HCT116 (cell line): ENCODE results near the gene MYCN. TPM values are rescaled to one million over a fixed set of nuclear protein-coding genes. Genes with fewer than 3 reads are reported as not detected.

Source experiments
- ATAC-seq: fragments of 200-7000 bp; cut with Tn5 transposase; 2 replicates; pipeline ENCODE4 v1.9.1; 2020; ENCODE audit warnings: mild to moderate bottlenecking, moderate library complexity
- BruUV-seq: library from RNA; stranded (reverse); fragments of 400-500 nt; replicated peaks from 2 replicates; lab custom pipeline; 2021; lab: Mats Ljungman, UMichigan
- CTCF ChIA-PET: fragments of 300-600 bp; sonication (Branson Sonifier 250); formaldehyde crosslinking; loops from one replicate; lab custom pipeline; 2021; ENCODE audit warnings: antibody characterized with exemption; lab: Charles Lee
- POLR2A ChIA-PET: fragments of 300-600, 350-600 bp; sonication (Branson Sonifier 250); formaldehyde crosslinking; loops from one replicate; lab custom pipeline; 2021; ENCODE audit warnings: antibody characterized with exemption; lab: Charles Lee
- RAD21 ChIA-PET, 2 experiments: fragments of 300-600 bp; sonication (Branson Sonifier 250); formaldehyde crosslinking; loops; one replicate each; lab custom pipeline; 2023; ENCODE audit warnings: low total read pairs in 2 of 2; ENCODE audit not compliant: uncharacterized antibody in 2 of 2, unreplicated experiment in 2 of 2, low non-redundant PET in 1 of 2; lab: Charles Lee
- DNase-seq: peaks from one replicate; pipeline ENCODE4 v3.0.0-alpha.2; 2010; ENCODE audit warnings: low read depth, low spot score
- H2AFZ ChIP-seq: fragments of 200-600 bp; shearing (Covaris generic), sonication (generic); 2 replicates; pipeline ENCODE4 v1.6.1; 2017; ENCODE audit warnings: low read depth, mixed run types, mixed read lengths, antibody characterized with exemption, low read length; ENCODE audit not compliant: poor library complexity, severe bottlenecking
- H3K27ac ChIP-seq: 2 replicates; pipeline ENCODE4 v1.5.1; 2012; ENCODE audit warnings: low read depth, low read length
- H3K27me3 ChIP-seq: fragments of 200-600 bp; sonication (generic); 2 replicates; pipeline ENCODE4 v1.6.1; 2016; ENCODE audit warnings: mixed run types, low read length, mixed read lengths; ENCODE audit not compliant: insufficient read depth
- H3K36me3 ChIP-seq, 2 experiments: fragments of 200-500 bp in 1 of 2; fragments of 200-600 bp in 1 of 2; sonication (Bioruptor generic) in 1 of 2; sonication (generic) in 1 of 2; 2 replicates each; pipeline versions ENCODE4 v1.5.1 to v1.6.1; 2014 to 2016; ENCODE audit warnings: low read length in 2 of 2, inconsistent platforms in 1 of 2, mixed read lengths in 1 of 2, mixed run types in 1 of 2; ENCODE audit not compliant: insufficient read depth in 2 of 2, control insufficient read depth in 1 of 2
- H3K4me1 ChIP-seq, 2 experiments: fragments of 200-600 bp in 1 of 2; sonication (generic) in 1 of 2; 2 replicates each; pipeline versions ENCODE4 v1.5.1 to v1.6.1; 2012 to 2017; ENCODE audit warnings: low read length in 2 of 2, inconsistent platforms in 1 of 2, mild to moderate bottlenecking in 1 of 2, mixed read lengths in 1 of 2, mixed run types in 1 of 2, moderate library complexity in 1 of 2; ENCODE audit not compliant: insufficient read depth in 2 of 2, control insufficient read depth in 1 of 2
- H3K4me2 ChIP-seq: fragments of 200-600 bp; sonication (generic); 2 replicates; pipeline ENCODE4 v1.6.1; 2017; ENCODE audit warnings: mixed run types, low read length, mixed read lengths
- H3K4me3 ChIP-seq, 2 experiments: fragments of 200-600 bp in 1 of 2; sonication (generic) in 1 of 2; replicated peaks in 1 of 2; 2 replicates each; pipeline ENCODE4 v1.5.1; 2011 to 2016; ENCODE audit warnings: low read length in 2 of 2, control low read depth in 1 of 2, low read depth in 1 of 2, mild to moderate bottlenecking in 1 of 2, mixed read lengths in 1 of 2, mixed run types in 1 of 2
- H3K79me2 ChIP-seq: fragments of 200-600 bp; sonication (generic); 2 replicates; pipeline ENCODE4 v1.6.1; 2017; ENCODE audit warnings: mild to moderate bottlenecking, mixed run types, low read length, moderate library complexity, mixed read lengths; ENCODE audit not compliant: insufficient read depth
- H3K9ac ChIP-seq: fragments of 200-600 bp; sonication (generic); 2 replicates; pipeline ENCODE4 v1.6.1; 2016; ENCODE audit warnings: low read length, mixed read lengths
- H3K9me2 ChIP-seq: fragments of 200-600 bp; sonication (generic), shearing (Covaris generic); 2 replicates; pipeline ENCODE4 v1.6.1; 2017; ENCODE audit warnings: mixed run types, mild to moderate bottlenecking, moderate library complexity; ENCODE audit not compliant: insufficient read depth
- H3K9me3 ChIP-seq, 2 experiments: fragments of 200-500 bp in 1 of 2; fragments of 200-600 bp in 1 of 2; sonication (Bioruptor generic) in 1 of 2; sonication (generic) in 1 of 2; 2 replicates each; pipeline ENCODE4 v1.6.1; 2014 to 2017; ENCODE audit warnings: low read length in 2 of 2, mixed read lengths in 2 of 2, inconsistent platforms in 1 of 2, low read depth in 1 of 2, mild to moderate bottlenecking in 1 of 2, mixed run types in 1 of 2, moderate library complexity in 1 of 2; ENCODE audit not compliant: control insufficient read depth in 1 of 2, insufficient read depth in 1 of 2
- H4K20me1 ChIP-seq: fragments of 200-600 bp; sonication (generic), shearing (Covaris generic); 2 replicates; pipeline ENCODE4 v1.6.1; 2017; ENCODE audit warnings: mixed run types, mild to moderate bottlenecking, moderate library complexity; ENCODE audit not compliant: insufficient read depth
- CEBPB ChIP-seq: IDR thresholded peaks from 2 replicates; pipeline ENCODE4 v1.6.1; 2012; ENCODE audit warnings: low read depth
- EZH2 ChIP-seq: fragments of 200-600 bp; sonication (generic); IDR thresholded peaks from 2 replicates; pipeline ENCODE4 v1.6.1; 2017; ENCODE audit warnings: antibody characterized with exemption, mixed run types
- JUND ChIP-seq: IDR thresholded peaks from 2 replicates; pipeline ENCODE4 v1.6.1; 2012
- POLR2AphosphoS5 ChIP-seq: IDR thresholded peaks from 2 replicates; pipeline ENCODE4 v1.6.1; 2011; ENCODE audit warnings: mild to moderate bottlenecking, low read depth, low read length, moderate library complexity
- intact Hi-C: fragments of 100-400 bp; cut with micrococcal nuclease; formaldehyde crosslinking; loops from 2 replicates; pipeline ENCODE4 v1.10.0; 2022
- total RNA-seq: library from RNA; stranded (reverse); gene quantifications from one replicate; pipeline ENCODE4 v1.2.1, GENCODE V29; 2021; ENCODE audit not compliant: unreplicated experiment
- TF ChIP-seq, protein P1 (sequence below): IDR thresholded peaks from 2 replicates; pipeline ENCODE4 v1.6.1; 2012
- TF ChIP-seq, protein P2 (sequence below): IDR thresholded peaks from 2 replicates; pipeline ENCODE4 v1.6.1; 2012; ENCODE audit warnings: low read depth

The MYCN gene
- total RNA-seq, 1 experiment from 2014 or later, result not detected

DNA sequence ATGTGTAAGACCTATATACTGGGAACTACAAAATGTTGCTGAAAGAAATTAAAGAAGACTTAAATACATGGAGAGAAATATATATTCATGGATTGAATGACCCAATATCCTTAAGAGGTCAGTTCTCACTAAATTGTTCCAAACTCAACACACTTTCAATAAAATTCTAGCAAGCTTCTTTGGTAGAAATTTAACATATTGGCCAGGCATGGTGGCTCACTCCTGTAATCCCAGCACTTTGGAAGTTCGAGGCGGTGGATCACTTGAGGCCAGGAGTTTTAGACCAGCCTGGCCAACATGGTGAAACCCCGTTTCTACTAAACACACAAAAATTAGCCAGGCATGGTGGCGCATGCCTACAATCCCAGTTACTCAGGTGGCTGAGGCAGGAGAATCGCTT, 33.6 kb upstream of the MYCN start:
- H3K4me2 ChIP-seq, result no peak overlapping the region
- H3K4me1 ChIP-seq, result peaks cover 0 to 4% of the 10 kb centered on the region in 2 experiments; a peak in 1 of 4 replicates
- no peaks in the 10 kb centered on the region for H4K20me1 ChIP-seq
- ATAC-seq, result no peak
- no peaks in the 10 kb centered on the region for H3K9me2 ChIP-seq
- intact Hi-C loops, result no loop called here
- no peaks in the 10 kb centered on the region for H3K79me2 ChIP-seq
- no peak overlapping the region for H3K4me3 ChIP-seq
- no peak overlapping the region for H2AFZ ChIP-seq
- H3K36me3 ChIP-seq, result no peaks in the 10 kb centered on the region
- ChIA-PET RAD21 (no interaction called here), POLR2A (no interaction called here), CTCF (no interaction called here)
- no peak for DNase-seq
- H3K27me3 ChIP-seq, result no peaks in the 10 kb centered on the region
- H3K9ac ChIP-seq, result no peak overlapping the region
- TF ChIP-seq, protein P1, sequence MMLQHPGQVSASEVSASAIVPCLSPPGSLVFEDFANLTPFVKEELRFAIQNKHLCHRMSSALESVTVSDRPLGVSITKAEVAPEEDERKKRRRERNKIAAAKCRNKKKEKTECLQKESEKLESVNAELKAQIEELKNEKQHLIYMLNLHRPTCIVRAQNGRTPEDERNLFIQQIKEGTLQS, result no peak
- TF ChIP-seq CEBPB (no peak), JUND (no peak), EZH2 (no peak), POLR2AphosphoS5 (no peak)
- TF ChIP-seq, protein P2, sequence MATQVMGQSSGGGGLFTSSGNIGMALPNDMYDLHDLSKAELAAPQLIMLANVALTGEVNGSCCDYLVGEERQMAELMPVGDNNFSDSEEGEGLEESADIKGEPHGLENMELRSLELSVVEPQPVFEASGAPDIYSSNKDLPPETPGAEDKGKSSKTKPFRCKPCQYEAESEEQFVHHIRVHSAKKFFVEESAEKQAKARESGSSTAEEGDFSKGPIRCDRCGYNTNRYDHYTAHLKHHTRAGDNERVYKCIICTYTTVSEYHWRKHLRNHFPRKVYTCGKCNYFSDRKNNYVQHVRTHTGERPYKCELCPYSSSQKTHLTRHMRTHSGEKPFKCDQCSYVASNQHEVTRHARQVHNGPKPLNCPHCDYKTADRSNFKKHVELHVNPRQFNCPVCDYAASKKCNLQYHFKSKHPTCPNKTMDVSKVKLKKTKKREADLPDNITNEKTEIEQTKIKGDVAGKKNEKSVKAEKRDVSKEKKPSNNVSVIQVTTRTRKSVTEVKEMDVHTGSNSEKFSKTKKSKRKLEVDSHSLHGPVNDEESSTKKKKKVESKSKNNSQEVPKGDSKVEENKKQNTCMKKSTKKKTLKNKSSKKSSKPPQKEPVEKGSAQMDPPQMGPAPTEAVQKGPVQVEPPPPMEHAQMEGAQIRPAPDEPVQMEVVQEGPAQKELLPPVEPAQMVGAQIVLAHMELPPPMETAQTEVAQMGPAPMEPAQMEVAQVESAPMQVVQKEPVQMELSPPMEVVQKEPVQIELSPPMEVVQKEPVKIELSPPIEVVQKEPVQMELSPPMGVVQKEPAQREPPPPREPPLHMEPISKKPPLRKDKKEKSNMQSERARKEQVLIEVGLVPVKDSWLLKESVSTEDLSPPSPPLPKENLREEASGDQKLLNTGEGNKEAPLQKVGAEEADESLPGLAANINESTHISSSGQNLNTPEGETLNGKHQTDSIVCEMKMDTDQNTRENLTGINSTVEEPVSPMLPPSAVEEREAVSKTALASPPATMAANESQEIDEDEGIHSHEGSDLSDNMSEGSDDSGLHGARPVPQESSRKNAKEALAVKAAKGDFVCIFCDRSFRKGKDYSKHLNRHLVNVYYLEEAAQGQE, result no peak
- H3K9me3 ChIP-seq, result no peaks in the 10 kb centered on the region
- BruUV-seq, result no TSS peak
- no peak overlapping the region for H3K27ac ChIP-seq
